ENCODE measurements around the gene AQP7. TPM values are rescaled to one million over a fixed set of nuclear protein-coding genes. Genes with fewer than 3 reads are reported as not detected.
"Not testable (repeated sequence)": the region's sequence is repeated elsewhere in the genome, so short reads cannot be mapped to it uniquely, and the experiment has no call there.

Gene AQP7
- polyA plus RNA-seq, 1 donor, result 24.4 TPM

- DNase-seq, result no peak
Observed at GRCh38 chr9:33434317-33435105, 32.1 kb upstream of the AQP7 start.

- no peak for DNase-seq
Observed at GRCh38 chr9:33433871-33434270, 31.5 kb upstream of the AQP7 start.

- DNase-seq, result no peak
Observed at GRCh38 chr9:33431420-33431819, 29.1 kb upstream of the AQP7 start.

GRCh38 chr9:33430942-33431341 is 28.6 kb upstream of the AQP7 start:
- DNase-seq, result no peak

GRCh38 chr9:33429256-33429985 is 27.1 kb upstream of the AQP7 start:
- no peak for DNase-seq

GRCh38 chr9:33426843-33427293 is 24.5 kb upstream of the AQP7 start:
- DNase-seq, result no peak

- DNase-seq, result no peak
Observed at GRCh38 chr9:33425128-33425533, 22.8 kb upstream of the AQP7 start.

- DNase-seq, result not testable (repeated sequence)
Observed at GRCh38 chr9:33424492-33424891, 22.1 kb upstream of the AQP7 start.

GRCh38 chr9:33424043-33424442 is 21.7 kb upstream of the AQP7 start:
- DNase-seq, result not testable (repeated sequence)

GRCh38 chr9:33419708-33420303 is 17.4 kb upstream of the AQP7 start:
- DNase-seq, result no peak

GRCh38 chr9:33418090-33418489 is 15.7 kb upstream of the AQP7 start:
- no peak for DNase-seq

GRCh38 chr9:33416996-33417395 is 14.6 kb upstream of the AQP7 start:
- DNase-seq, result no peak

GRCh38 chr9:33415501-33416038 is 13.2 kb upstream of the AQP7 start:
- peak; percentile 29 for DNase-seq

GRCh38 chr9:33414889-33415500 is 12.6 kb upstream of the AQP7 start:
- no peak for DNase-seq

- no peak for DNase-seq
Observed at GRCh38 chr9:33414268-33414667, 11.9 kb upstream of the AQP7 start.

GRCh38 chr9:33408087-33408486 is 5.7 kb upstream of the AQP7 start:
- no peak for DNase-seq

GRCh38 chr9:33407061-33407460 is 4.7 kb upstream of the AQP7 start:
- DNase-seq, result no peak

GRCh38 chr9:33404788-33405362 is 2.5 kb upstream of the AQP7 start:
- no peak for DNase-seq

GRCh38 chr9:33403941-33404787 is 1.8 kb upstream of the AQP7 start:
- DNase-seq, result no peak

GRCh38 chr9:33401809-33402208 is 559 bp downstream of the AQP7 start:
- DNase-seq, result not testable (repeated sequence)

GRCh38 chr9:33399047-33399446 is 3.3 kb downstream of the AQP7 start:
- DNase-seq, result not testable (repeated sequence)
